DOHH2 (cell line): ENCODE data around the gene RGS1.
A peak's percentile ranks its signal among the peaks of the same experiment; 100 is the strongest.

Source experiments
- H3F3A ChIP-seq: fragments of 200-600 bp; sonication (generic), shearing (Covaris generic); 2 replicates; pipeline ENCODE4 v1.6.0; 2016; ENCODE audit warnings: antibody characterized with exemption, mild to moderate bottlenecking; ENCODE audit not compliant: control insufficient read depth, insufficient read depth
- H3K27ac ChIP-seq: fragments of 200-600 bp; sonication (generic); 2 replicates; pipeline ENCODE4 v1.5.1; 2014; ENCODE audit warnings: low read depth, mild to moderate bottlenecking, low read length, moderate library complexity
- H3K27me3 ChIP-seq: fragments of 200-600 bp; sonication (generic); 2 replicates; pipeline ENCODE4 v1.6.1; 2014; ENCODE audit warnings: mild to moderate bottlenecking, low read length, mixed read lengths; ENCODE audit not compliant: control insufficient read depth
- H3K36me3 ChIP-seq: fragments of 200-600 bp; sonication (generic); 2 replicates; pipeline ENCODE4 v1.6.1; 2014; ENCODE audit warnings: mild to moderate bottlenecking, low read length, moderate library complexity, mixed read lengths; ENCODE audit not compliant: control insufficient read depth
- H3K4me1 ChIP-seq: fragments of 200-600 bp; sonication (generic); 2 replicates; pipeline ENCODE4 v1.6.1; 2014; ENCODE audit warnings: mild to moderate bottlenecking, low read length, mixed read lengths; ENCODE audit not compliant: control insufficient read depth
- H3K4me2 ChIP-seq: fragments of 200-600 bp; sonication (generic); 2 replicates; pipeline ENCODE4 v1.6.0; 2014; ENCODE audit warnings: mild to moderate bottlenecking, low read length, moderate library complexity
- H3K4me3 ChIP-seq: fragments of 200-600 bp; sonication (generic); 2 replicates; pipeline ENCODE4 v1.5.1; 2014; ENCODE audit warnings: mild to moderate bottlenecking, low read length, mixed read lengths
- H3K79me2 ChIP-seq: fragments of 200-600 bp; sonication (generic); 2 replicates; pipeline ENCODE4 v1.6.1; 2014; ENCODE audit warnings: mild to moderate bottlenecking, low read length, mixed read lengths; ENCODE audit not compliant: control insufficient read depth
- H3K9me2 ChIP-seq: fragments of 200-600 bp; sonication (generic); replicated peaks from 2 replicates; pipeline ENCODE4 v1.6.1; 2014; ENCODE audit warnings: mild to moderate bottlenecking, low read length, mixed read lengths; ENCODE audit not compliant: control insufficient read depth
- H3K9me3 ChIP-seq: fragments of 200-600 bp; sonication (generic); 2 replicates; pipeline ENCODE4 v1.6.1; 2014; ENCODE audit warnings: antibody characterized with exemption, low read length, mixed read lengths; ENCODE audit not compliant: control insufficient read depth, insufficient read depth
- H4K20me1 ChIP-seq: fragments of 200-600 bp; sonication (generic); 2 replicates; pipeline ENCODE4 v1.6.0; 2014; ENCODE audit warnings: low read depth, mild to moderate bottlenecking, antibody characterized with exemption, low read length, moderate library complexity; ENCODE audit not compliant: control insufficient read depth, insufficient read depth
- CTCF ChIP-seq: fragments of 200-600 bp; sonication (generic); IDR thresholded peaks from one replicate; pipeline ENCODE4 v1.5.1; 2014; ENCODE audit warnings: antibody characterized with exemption, mild to moderate bottlenecking, low read depth, low read length; ENCODE audit not compliant: poor library complexity, severe bottlenecking
- EZH2phosphoT487 ChIP-seq: fragments of 200-600 bp; sonication (generic); IDR thresholded peaks from 2 replicates; pipeline ENCODE4 v1.6.1; 2017; ENCODE audit warnings: borderline replicate concordance, mild to moderate bottlenecking, antibody characterized with exemption, low read length, moderate library complexity, mixed read lengths

Gene RGS1

GRCh38 chr1:192574073-192574472, 1.5 kb upstream of the RGS1 start:
- Histone ChIP-seq H3K27ac (no peak overlapping the region), H3F3A (no peaks in the 10 kb centered on the region), H3K9me3 (no peaks in the 10 kb centered on the region), H3K36me3 (peaks cover 22% of the 10 kb centered on the region), H3K27me3 (no peaks in the 10 kb centered on the region), H4K20me1 (no peaks in the 10 kb centered on the region), H3K4me3 (no peak overlapping the region), H3K79me2 (no peaks in the 10 kb centered on the region), H3K9me2 (no peaks in the 10 kb centered on the region), H3K4me1 (peaks cover 39% of the 10 kb centered on the region), H3K4me2 (no peak overlapping the region)
- TF ChIP-seq EZH2phosphoT487 = no peak
- no peak for TF ChIP-seq CTCF

- H3K36me3 ChIP-seq = peaks cover 27% of the 10 kb centered on the region
- H3K79me2 ChIP-seq = no peaks in the 10 kb centered on the region
- no peaks in the 10 kb centered on the region for H4K20me1 ChIP-seq
- H3K9me2 ChIP-seq = no peaks in the 10 kb centered on the region
- H3K9me3 ChIP-seq = no peaks in the 10 kb centered on the region
- H3K4me2 ChIP-seq = peak overlapping the region; percentile 71
- H3F3A ChIP-seq = no peaks in the 10 kb centered on the region
- peak overlapping the region; percentile 66 for H3K27ac ChIP-seq
- no peaks in the 10 kb centered on the region for H3K27me3 ChIP-seq
- peaks cover 44% of the 10 kb centered on the region for H3K4me1 ChIP-seq
- H3K4me3 ChIP-seq = peak overlapping the region; percentile 73
- TF ChIP-seq CTCF (no peak), EZH2phosphoT487 (no peak)
Observed at GRCh38 chr1:192576190-192577144, 894 bp downstream of the RGS1 start.

- TF ChIP-seq CTCF (no peak), EZH2phosphoT487 (no peak)
- no peaks in the 10 kb centered on the region for H3K79me2 ChIP-seq
- peaks cover 44% of the 10 kb centered on the region for H3K4me1 ChIP-seq
- peak overlapping the region; percentile 73 for H3K4me3 ChIP-seq
- no peaks in the 10 kb centered on the region for H3K9me3 ChIP-seq
- H3K36me3 ChIP-seq = peaks cover 27% of the 10 kb centered on the region
- no peaks in the 10 kb centered on the region for H3F3A ChIP-seq
- H3K4me2 ChIP-seq = peak overlapping the region; percentile 71
- H3K27ac ChIP-seq = no peak overlapping the region
- H3K9me2 ChIP-seq = no peaks in the 10 kb centered on the region
- H4K20me1 ChIP-seq = no peaks in the 10 kb centered on the region
- no peaks in the 10 kb centered on the region for H3K27me3 ChIP-seq
Observed at GRCh38 chr1:192577145-192578140, 1.9 kb downstream of the RGS1 start.
